IgD-negative memory B cell (primary cell): ENCODE data around the gene TBC1D17. TPM values are rescaled to one million over a fixed set of nuclear protein-coding genes. Genes with fewer than 3 reads are reported as not detected.
"Not testable (repeated sequence)": the region's sequence is repeated elsewhere in the genome, so short reads cannot be mapped to it uniquely, and the experiment has no call there.

ENCODE experiments used
- H3K27ac Mint-ChIP-seq, 3 donors: one replicate each; pipeline ENCODE4 v1.8.0; 2020 to 2022; ENCODE audit warnings: mild to moderate bottlenecking in 3 of 3, mixed read lengths in 3 of 3, moderate library complexity in 1 of 3
- H3K27me3 Mint-ChIP-seq: one replicate; pipeline ENCODE4 v1.8.0; 2021; ENCODE audit warnings: mixed read lengths
- H3K36me3 Mint-ChIP-seq: one replicate; pipeline ENCODE4 v1.8.0; 2020; ENCODE audit warnings: mild to moderate bottlenecking, mixed read lengths
- H3K4me1 Mint-ChIP-seq, 3 donors: one replicate each; pipeline ENCODE4 v1.8.0; 2020 to 2022; ENCODE audit warnings: mixed read lengths in 3 of 3, mild to moderate bottlenecking in 1 of 3
- H3K4me3 Mint-ChIP-seq, 4 donors: one replicate each; pipeline ENCODE4 v1.8.0; 2020 to 2022; ENCODE audit warnings: mild to moderate bottlenecking in 4 of 4, mixed read lengths in 4 of 4, moderate library complexity in 3 of 4
- H3K9me3 Mint-ChIP-seq, 3 donors: one replicate each; pipeline ENCODE4 v1.8.0; 2020 to 2021; ENCODE audit warnings: mixed read lengths in 3 of 3, mild to moderate bottlenecking in 1 of 3
- polyA plus RNA-seq: library from polyadenylated mRNA; unstranded; fragments of 300-500 nt; fragmentation: Illumina TruSeq; gene quantifications from one replicate; pipeline ENCODE4 v1.2.3, GENCODE V29; 2021

TBC1D17 gene
- polyA plus RNA-seq, 1 donor from 2014 or later = 19.1 TPM

- Mint-ChIP-seq H3K4me3 (peak overlapping the region; percentile 30 to 90 (median 66)), H3K4me1 (peaks cover 11 to 40% (median 37%) of the 10 kb centered on the region in 3 donors), H3K27ac (peak overlapping the region; percentile 81 to 91 (median 90)), H3K27me3 (no peaks in the 10 kb centered on the region), H3K36me3 (peaks cover 2% of the 10 kb centered on the region), H3K9me3 (no peaks in the 10 kb centered on the region)
Measured at GRCh38 chr19:49920624-49921363, 43.3 kb downstream of the TBC1D17 start.

- peak overlapping the region in 1 of 3 donors; percentile 67 for H3K27ac Mint-ChIP-seq
- peaks cover 5 to 39% (median 32%) of the 10 kb centered on the region in 3 donors for H3K4me1 Mint-ChIP-seq
- no peaks in the 10 kb centered on the region for H3K27me3 Mint-ChIP-seq
- no peak overlapping the region for H3K4me3 Mint-ChIP-seq
- peaks cover 2% of the 10 kb centered on the region for H3K36me3 Mint-ChIP-seq
- no peaks in the 10 kb centered on the region for H3K9me3 Mint-ChIP-seq
Measured at GRCh38 chr19:49921871-49922795, 44.6 kb downstream of the TBC1D17 start.

GRCh38 chr19:49923055-49924003 lies 45.8 kb downstream of the TBC1D17 start:
- peaks cover 11 to 38% (median 35%) of the 10 kb centered on the region in 3 donors for H3K4me1 Mint-ChIP-seq
- no peaks in the 10 kb centered on the region for H3K9me3 Mint-ChIP-seq
- peak overlapping the region in 2 of 3 donors; percentile 85 to 88 for H3K27ac Mint-ChIP-seq
- peaks cover 3% of the 10 kb centered on the region for H3K36me3 Mint-ChIP-seq
- no peaks in the 10 kb centered on the region for H3K27me3 Mint-ChIP-seq
- peak overlapping the region in 3 of 4 donors; percentile 73 to 88 (median 83) for H3K4me3 Mint-ChIP-seq

- H3K36me3 Mint-ChIP-seq = peaks cover 3% of the 10 kb centered on the region
- H3K27me3 Mint-ChIP-seq = peaks cover 2% of the 10 kb centered on the region
- no peaks in the 10 kb centered on the region for H3K9me3 Mint-ChIP-seq
- peak overlapping the region; percentile 47 to 88 (median 85) for H3K27ac Mint-ChIP-seq
- peak overlapping the region; percentile 12 to 76 (median 52) for H3K4me3 Mint-ChIP-seq
- peaks cover 17 to 41% (median 34%) of the 10 kb centered on the region in 3 donors for H3K4me1 Mint-ChIP-seq
Measured at GRCh38 chr19:49924004-49924880, 46.7 kb downstream of the TBC1D17 start.

- peak overlapping the region in 2 of 3 donors; percentile 46 to 85 for H3K27ac Mint-ChIP-seq
- H3K4me3 Mint-ChIP-seq = peak overlapping the region in 1 of 4 donors; percentile 76
- not testable (repeated sequence) for H3K27me3 Mint-ChIP-seq, H3K36me3 Mint-ChIP-seq, H3K9me3 Mint-ChIP-seq
- H3K4me1 Mint-ChIP-seq = peaks cover 23 to 41% (median 32%) of the 10 kb centered on the region in 3 donors
Measured at GRCh38 chr19:49924881-49925210, 47.3 kb downstream of the TBC1D17 start.

- peaks cover 2% of the 10 kb centered on the region for H3K36me3 Mint-ChIP-seq
- peaks cover 6% of the 10 kb centered on the region for H3K27me3 Mint-ChIP-seq
- H3K4me3 Mint-ChIP-seq = peak overlapping the region in 1 of 4 donors; percentile 27
- peaks cover 27 to 45% (median 33%) of the 10 kb centered on the region in 3 donors for H3K4me1 Mint-ChIP-seq
- peak overlapping the region in 1 of 3 donors; percentile 85 for H3K27ac Mint-ChIP-seq
- peaks cover 0 to 5% (median 0%) of the 10 kb centered on the region in 3 donors for H3K9me3 Mint-ChIP-seq
Measured at GRCh38 chr19:49925486-49925885, 48.0 kb downstream of the TBC1D17 start.

- Mint-ChIP-seq H3K36me3 (peaks cover 2% of the 10 kb centered on the region), H3K9me3 (peaks cover 0 to 7% (median 0%) of the 10 kb centered on the region in 3 donors), H3K27me3 (peaks cover 6% of the 10 kb centered on the region), H3K4me3 (peak overlapping the region in 1 of 4 donors; percentile 32), H3K27ac (no peak overlapping the region), H3K4me1 (peaks cover 31 to 43% (median 31%) of the 10 kb centered on the region in 3 donors)
Measured at GRCh38 chr19:49926515-49926914, 49.0 kb downstream of the TBC1D17 start.

GRCh38 chr19:49927526-49928264 lies 50.2 kb downstream of the TBC1D17 start:
- Mint-ChIP-seq H3K27ac (peak overlapping the region; percentile 64 to 100 (median 98)), H3K4me1 (peaks cover 27 to 42% (median 31%) of the 10 kb centered on the region in 3 donors), H3K36me3 (peaks cover 2% of the 10 kb centered on the region), H3K4me3 (peak overlapping the region; percentile 96 to 100 (median 98)), H3K9me3 (peaks cover 0 to 7% (median 0%) of the 10 kb centered on the region in 3 donors), H3K27me3 (peaks cover 6% of the 10 kb centered on the region)

GRCh38 chr19:49929121-49929610 lies 51.7 kb downstream of the TBC1D17 start, which contains the start of the genes ATF5 and NUP62:
Gene ATF5 (plus strand): TSS chr19:49929205. CDS start chr19:49930851, 1,646 bp downstream.
Gene NUP62 (minus strand): TSS chr19:49929504. CDS start chr19:49909807, 19,697 bp downstream.
- Mint-ChIP-seq H3K27ac (peak within 1 kb of the TSS; percentile 98 to 100 (median 100)), H3K36me3 (peaks cover 2% of the 10 kb centered on the region), H3K4me1 (peaks cover 27 to 36% (median 35%) of the 10 kb centered on the region in 3 donors), H3K27me3 (peaks cover 6% of the 10 kb centered on the region), H3K4me3 (peak within 1 kb of the TSS; percentile 96 to 100 (median 98)), H3K9me3 (peaks cover 0 to 7% (median 0%) of the 10 kb centered on the region in 3 donors)

- peaks cover 2% of the 10 kb centered on the region for H3K36me3 Mint-ChIP-seq
- peaks cover 0 to 7% (median 0%) of the 10 kb centered on the region in 3 donors for H3K9me3 Mint-ChIP-seq
- H3K27me3 Mint-ChIP-seq = peaks cover 6% of the 10 kb centered on the region
- H3K27ac Mint-ChIP-seq = peak overlapping the region; percentile 98 to 100 (median 100)
- peak overlapping the region; percentile 96 to 100 (median 98) for H3K4me3 Mint-ChIP-seq
- peaks cover 27 to 36% (median 33%) of the 10 kb centered on the region in 3 donors for H3K4me1 Mint-ChIP-seq
Measured at GRCh38 chr19:49929611-49930482, 52.3 kb downstream of the TBC1D17 start.

GRCh38 chr19:49930483-49931011 lies 53.0 kb downstream of the TBC1D17 start:
- Mint-ChIP-seq H3K4me1 (peaks cover 24 to 36% (median 32%) of the 10 kb centered on the region in 3 donors), H3K9me3 (peaks cover 0 to 7% (median 0%) of the 10 kb centered on the region in 3 donors), H3K27ac (peak overlapping the region; percentile 98 to 100 (median 100)), H3K36me3 (peaks cover 2% of the 10 kb centered on the region), H3K4me3 (peak overlapping the region; percentile 61 to 100 (median 98)), H3K27me3 (peaks cover 6% of the 10 kb centered on the region)
